Stimulated activated CD4-positive, alpha-beta T cell treated with anti-CD3 and anti-CD28 coated beads, Interleukin-4, amount 100 ng/mL, for 48 hours (primary cell): ENCODE results near the gene MCM6.

ENCODE experiments used
- DNase-seq, 2 donors: peaks; one replicate each; pipeline ENCODE4 v3.0.0-alpha.2; 2020; ENCODE audit warnings: low read depth in 2 of 2

Gene MCM6

GRCh38 chr2:135863233-135863632 is 13.0 kb downstream of the MCM6 start:
- DNase-seq, result no peak

- no peak for DNase-seq
These were observed 13.5 kb downstream of the MCM6 start for GRCh38 chr2:135862718-135863117.

GRCh38 chr2:135853401-135853800 is 22.8 kb downstream of the MCM6 start:
- no peak for DNase-seq

GRCh38 chr2:135851858-135852257 is 24.4 kb downstream of the MCM6 start:
- DNase-seq, result no peak

GRCh38 chr2:135850892-135851668 is 25.2 kb downstream of the MCM6 start:
- DNase-seq, result no peak

- no peak for DNase-seq
These were observed 27.2 kb downstream of the MCM6 start for GRCh38 chr2:135849087-135849486.

- DNase-seq, result no peak
These were observed 30.2 kb downstream of the MCM6 start for GRCh38 chr2:135845997-135846396.

GRCh38 chr2:135845257-135845656 is 31.0 kb downstream of the MCM6 start:
- DNase-seq, result no peak

- no peak for DNase-seq
These were observed 31.8 kb downstream of the MCM6 start for GRCh38 chr2:135844301-135844895.

GRCh38 chr2:135843671-135844070 is 32.6 kb downstream of the MCM6 start:
- DNase-seq, result no peak

GRCh38 chr2:135840601-135841000 is 35.6 kb downstream of the MCM6 start:
- DNase-seq, result no peak

- DNase-seq, result no peak
These were observed 36.5 kb downstream of the MCM6 start for GRCh38 chr2:135839713-135840112.

- DNase-seq, result no peak
These were observed 37.7 kb downstream of the MCM6 start for GRCh38 chr2:135838502-135838901.

GRCh38 chr2:135836596-135837270 is 39.5 kb downstream of the MCM6 start, which contains the start of gene LCT:
LCT (minus strand) TSS chr2:135837184; CDS start chr2:135837169, 15 bp downstream.
- DNase-seq, result no peak

- no peak for DNase-seq
These were observed 43.4 kb downstream of the MCM6 start for GRCh38 chr2:135832891-135833290.

GRCh38 chr2:135831180-135831812 is 44.9 kb downstream of the MCM6 start:
- DNase-seq, result no peak

GRCh38 chr2:135829378-135830135 is 46.7 kb downstream of the MCM6 start:
- DNase-seq, result no peak

GRCh38 chr2:135826544-135826943 is 49.7 kb downstream of the MCM6 start:
- DNase-seq, result no peak

GRCh38 chr2:135825550-135826176 is 50.6 kb downstream of the MCM6 start:
- DNase-seq, result no peak

GRCh38 chr2:135825131-135825530 is 51.1 kb downstream of the MCM6 start:
- no peak for DNase-seq

- DNase-seq, result no peak
These were observed 53.4 kb downstream of the MCM6 start for GRCh38 chr2:135822855-135823254.
